Measurements from ENCODE around the gene AKAP6. TPM values are rescaled to one million over a fixed set of nuclear protein-coding genes. Genes with fewer than 3 reads are reported as not detected.

AKAP6 gene
- total and polyA plus RNA-seq, 2 of the 8 experiments (the other 6 are each of a cell fraction or from before 2014, with no cell fraction given), result 0.09 to 0.89 TPM

- TF ChIP-seq RAD21 (IDR thresholded peaks at IDR 0.05 in 1 of 2, conservative IDR thresholded peaks at IDR 0.05 in 1 of 2; ENCODE audit: low read depth in 2 of 2, low read length in 2 of 2) (no peak), RXRA (IDR thresholded peaks at IDR 0.05; ENCODE audit: insufficient read depth, low read depth, low read length) (no peak), POLR2AphosphoS5 (IDR thresholded peaks at IDR 0.05; ENCODE audit: low read depth, low read length) (no peak), YY1 (IDR thresholded peaks at IDR 0.05; ENCODE audit: low read depth, low read length) (no peak)
These were observed 25.2 kb upstream of the AKAP6 start (continued) for GRCh38 chr14:32303865-32304264.
